HG03060 (cell line): ENCODE data around the gene KCP.
"Not testable (repeated sequence)": the region's sequence is repeated elsewhere in the genome, so short reads cannot be mapped to it uniquely, and the experiment has no call there.

Experiments
- ATAC-seq: cut with Tn5 transposase; IDR thresholded peaks from one replicate; pipeline ENCODE4 v1.9.1; 2021; ENCODE audit warnings: low read depth, moderate number of reproducible peaks; ENCODE audit not compliant: unreplicated experiment

The KCP gene

DNA sequence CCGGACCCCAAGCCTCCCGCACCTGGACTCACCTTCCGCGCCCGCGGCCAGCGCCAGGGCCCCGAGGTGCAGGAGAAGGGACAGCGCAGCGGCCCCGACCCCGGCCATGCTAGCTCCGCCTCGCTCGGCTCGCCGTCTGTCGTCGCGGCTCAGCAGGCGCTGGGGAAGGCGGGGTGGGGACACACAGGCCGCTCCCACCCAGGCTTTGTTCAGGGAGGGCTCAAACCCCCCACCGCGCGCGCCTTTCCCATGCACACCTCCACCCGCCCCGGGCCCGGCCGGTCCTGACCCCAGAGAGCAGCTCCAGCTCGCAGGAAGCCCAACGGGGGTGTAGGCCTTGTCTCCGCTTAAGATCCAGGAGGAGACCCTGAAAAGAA is at the start of gene KCP:
Gene KCP (minus strand): TSS at position 141 of the 377 bp plus-strand sequence. CDS start 33 bp downstream, at position 108.
- ATAC-seq, result no peak

DNA sequence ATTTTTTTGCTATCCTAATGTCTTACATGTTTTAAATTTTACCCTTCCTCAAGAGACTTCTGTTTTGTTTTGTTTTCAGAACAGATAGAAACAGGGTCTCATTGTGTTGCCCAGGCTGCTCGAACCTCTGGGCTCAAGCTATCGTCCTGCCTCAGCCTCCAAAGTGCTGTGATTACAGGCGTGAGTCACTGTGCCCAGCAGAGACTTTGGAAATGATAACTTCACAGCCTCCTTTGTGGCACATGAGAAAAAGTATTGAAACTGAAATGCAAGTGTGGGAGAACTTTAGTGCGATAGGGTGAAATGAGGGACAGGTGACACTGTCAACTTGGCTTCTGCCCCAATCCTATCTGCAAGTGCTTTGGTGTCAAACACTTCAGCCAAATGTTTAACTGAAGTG is 48.8 kb upstream of the KCP start:
- no peak for ATAC-seq

DNA sequence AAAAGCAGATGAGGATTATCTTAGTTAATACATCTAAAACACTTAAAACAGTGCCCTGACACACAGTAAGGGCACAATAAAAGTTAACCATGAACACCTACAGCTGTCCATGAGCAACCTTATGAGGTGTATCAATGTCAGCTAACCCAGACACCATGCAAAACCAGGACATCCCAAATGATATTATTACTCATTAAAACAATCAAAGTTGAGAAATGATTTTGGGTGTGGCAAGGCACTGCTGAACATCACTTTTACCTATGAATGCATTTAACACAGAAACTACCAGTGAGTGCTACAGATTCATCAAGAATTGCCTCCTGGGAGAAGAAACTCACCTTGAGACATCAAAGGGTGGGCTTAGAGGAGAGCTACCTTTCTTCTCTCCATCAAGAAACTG is 45.5 kb upstream of the KCP start:
- ATAC-seq, result no peak

DNA sequence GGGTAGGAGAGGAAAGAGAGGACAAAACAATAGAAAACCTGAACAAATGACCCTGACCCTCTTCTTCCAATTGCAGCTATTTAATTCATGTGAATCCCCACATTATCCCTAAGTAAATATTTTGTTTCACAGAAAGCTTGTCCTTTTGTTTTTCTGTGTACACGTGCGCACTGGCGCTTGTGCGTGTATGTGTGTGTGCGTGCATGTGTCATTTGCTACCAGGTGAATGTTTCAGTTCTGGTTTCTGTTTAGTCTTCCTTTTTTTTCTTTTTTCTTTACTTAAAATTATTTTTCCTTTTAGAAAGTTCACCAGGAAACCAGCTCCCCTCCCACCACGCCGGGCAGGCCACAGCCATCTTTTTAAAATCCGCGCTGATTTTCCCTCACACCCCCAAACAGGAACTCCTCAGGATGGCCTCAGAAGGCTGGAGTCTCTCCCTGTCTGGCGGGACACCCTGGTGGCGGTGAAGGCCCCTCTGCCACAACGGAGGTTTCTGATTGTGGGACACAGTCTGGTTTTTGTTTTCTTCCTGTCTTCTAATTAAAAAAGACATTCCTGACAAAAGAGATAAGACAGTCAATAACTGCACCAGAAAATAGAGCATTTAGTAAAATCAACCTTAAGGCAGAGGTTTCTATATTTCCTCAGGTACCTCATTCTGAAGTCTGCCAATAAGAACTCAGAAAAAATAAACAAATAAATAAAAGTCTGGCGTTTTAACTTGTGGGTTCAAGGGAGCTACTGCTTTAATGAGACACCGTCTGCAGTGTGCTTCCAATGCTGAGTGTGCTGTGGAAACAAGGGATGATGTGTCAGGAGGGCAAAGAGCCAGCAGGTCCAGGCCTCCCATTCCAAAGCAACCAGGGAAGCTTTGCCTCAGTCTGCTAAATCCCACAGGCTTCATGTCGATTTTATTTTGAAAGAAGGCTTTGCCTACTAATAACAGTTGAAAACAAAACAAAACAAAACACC is 44.6 kb upstream of the KCP start:
- ATAC-seq, result no peak

DNA sequence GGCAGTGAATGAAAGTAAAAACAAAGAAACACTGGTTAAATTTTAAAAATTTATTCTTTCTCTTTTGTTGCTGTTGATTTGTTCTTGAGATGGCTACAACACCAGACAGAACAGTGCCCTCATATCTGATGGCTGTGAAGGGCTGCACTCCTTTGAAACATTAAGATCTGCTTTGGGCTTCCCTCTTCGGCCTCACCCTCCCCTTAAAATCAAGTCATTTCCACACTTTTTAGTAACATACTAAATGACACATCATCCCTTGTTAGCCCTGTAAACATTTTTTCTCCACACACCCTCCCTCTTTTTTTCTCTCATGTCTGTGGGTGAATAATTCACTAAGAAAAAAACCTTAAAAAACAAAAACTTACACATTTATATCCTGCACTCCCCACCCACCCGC is 43.6 kb upstream of the KCP start:
- ATAC-seq, result no peak

GRCh38 chr7:128951296-128951695 is 40.8 kb upstream of the KCP start:
- no peak for ATAC-seq

DNA sequence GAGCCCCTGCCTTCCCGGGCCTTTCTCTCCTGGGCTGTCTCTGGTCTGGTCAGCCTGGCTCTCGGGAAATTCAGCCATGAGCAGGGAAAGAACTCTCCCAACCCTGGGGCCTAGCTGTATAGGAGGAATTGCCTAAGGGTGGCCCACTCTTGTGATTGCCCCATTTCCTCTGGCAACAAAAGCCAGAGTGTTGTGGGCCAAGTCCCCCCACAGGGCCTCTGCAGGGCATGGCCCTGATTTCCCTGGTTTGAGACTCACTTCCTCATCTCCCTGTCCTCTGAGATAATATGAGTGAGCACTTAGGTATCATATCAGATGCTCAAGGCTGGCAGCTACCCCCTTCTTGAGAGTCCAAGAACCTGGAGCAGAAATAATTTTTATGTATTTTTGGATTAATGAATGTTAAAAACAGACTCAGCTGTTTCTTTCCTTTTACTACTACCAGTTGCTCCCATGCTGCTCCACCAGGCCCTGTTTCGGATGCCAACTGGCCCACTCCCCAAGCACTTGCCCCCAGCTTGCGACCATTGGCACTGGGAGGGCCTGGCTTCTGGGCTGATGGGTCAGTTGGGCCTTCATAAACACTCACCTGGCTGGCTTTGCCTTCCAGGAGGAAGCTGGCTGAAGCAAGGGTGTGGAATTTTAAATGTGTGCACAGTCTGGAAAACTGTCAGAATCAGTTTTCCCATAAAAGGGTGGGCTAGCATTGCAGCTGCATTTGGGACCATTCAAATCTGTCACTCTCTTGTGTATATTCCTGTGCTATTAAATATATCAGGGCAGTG is 38.7 kb upstream of the KCP start:
- ATAC-seq, result no peak

GRCh38 chr7:128948312-128948973 is 37.9 kb upstream of the KCP start:
- ATAC-seq, result no peak

DNA sequence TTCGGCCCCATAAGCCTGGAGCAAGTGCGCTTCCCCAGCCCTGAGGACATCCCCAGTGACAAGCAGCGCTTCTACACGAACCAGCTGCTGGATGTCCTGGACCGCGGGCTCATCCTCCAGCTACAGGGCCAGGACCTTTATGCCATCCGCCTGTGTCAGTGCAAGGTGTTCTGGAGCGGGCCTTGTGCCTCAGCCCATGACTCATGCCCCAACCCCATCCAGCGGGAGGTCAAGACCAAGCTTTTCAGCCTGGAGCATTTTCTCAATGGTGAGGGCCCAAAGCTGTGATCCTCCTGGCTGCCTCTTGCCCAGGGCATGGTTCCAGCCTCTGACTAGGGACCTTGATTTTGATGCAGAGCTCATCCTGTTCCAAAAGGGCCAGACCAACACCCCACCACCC is 37.3 kb upstream of the KCP start:
- ATAC-seq, result no peak

- ATAC-seq, result no peak
These were observed 36.7 kb upstream of the KCP start for GRCh38 chr7:128946936-128947830.

DNA sequence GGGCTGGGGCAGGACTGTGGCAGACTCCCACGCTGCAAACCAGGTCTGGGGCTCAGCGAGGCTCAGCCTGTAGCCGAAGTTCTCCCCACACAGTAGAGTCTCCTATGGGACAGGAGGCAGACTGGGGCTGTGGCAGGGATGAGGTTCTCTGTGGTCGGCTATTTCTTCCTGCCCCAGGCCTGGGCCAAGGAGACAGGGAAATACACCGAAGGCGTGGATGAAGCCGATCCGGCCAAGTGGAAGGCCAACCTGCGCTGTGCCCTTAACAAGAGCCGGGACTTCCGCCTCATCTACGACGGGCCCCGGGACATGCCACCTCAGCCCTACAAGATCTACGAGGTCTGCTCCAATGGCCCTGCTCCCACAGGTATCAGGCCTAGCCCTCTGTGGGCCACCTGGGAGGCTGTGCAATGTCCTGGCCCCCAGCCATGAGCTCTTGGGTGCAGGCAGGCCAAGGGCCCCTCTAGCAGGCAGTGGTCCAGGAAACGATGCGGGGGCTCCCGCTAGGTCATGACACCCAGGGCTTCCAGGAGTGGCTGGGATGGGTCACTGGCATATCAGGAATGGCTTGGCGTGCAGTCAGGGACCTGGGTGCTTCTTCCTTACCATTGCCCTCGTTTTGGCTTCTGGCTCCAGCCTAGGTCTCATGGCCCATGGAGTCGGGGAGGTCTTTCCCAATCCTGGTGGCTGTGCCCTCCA is 35.3 kb upstream of the KCP start:
- no peak for ATAC-seq

DNA sequence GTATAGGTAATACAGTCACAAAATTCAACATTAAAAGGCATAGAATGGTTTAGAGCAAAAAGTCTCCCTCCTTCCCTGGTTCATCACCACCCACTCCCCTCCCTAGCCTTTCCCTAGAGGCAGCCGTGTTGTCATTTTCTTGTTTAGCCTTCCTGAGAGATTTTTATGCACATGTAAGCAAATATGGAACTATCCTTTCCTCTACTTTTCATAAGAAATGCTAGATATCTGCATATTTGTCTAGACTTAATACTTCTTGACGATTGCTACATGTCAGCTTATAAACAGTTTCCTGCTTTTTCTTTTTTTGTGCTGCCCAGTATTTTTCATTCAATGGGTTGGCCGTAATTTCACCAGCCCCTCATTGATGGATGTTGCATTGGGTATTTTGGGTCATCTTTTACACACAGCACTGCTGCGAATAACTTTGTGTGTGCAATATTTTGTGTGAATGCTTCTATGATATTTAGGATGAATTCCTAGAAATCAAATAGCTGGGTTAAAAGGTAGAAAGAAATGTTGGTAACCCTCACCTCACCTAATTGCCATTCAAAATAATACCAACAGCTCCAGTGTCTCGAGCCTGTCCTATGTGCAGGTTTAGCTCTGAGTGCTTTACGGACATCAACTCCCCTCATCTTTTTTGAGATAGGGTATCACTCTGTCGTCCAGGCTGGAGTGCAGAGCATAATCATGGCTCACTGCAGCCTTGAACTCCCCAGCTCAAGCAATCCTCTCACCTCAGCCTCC is 34.2 kb upstream of the KCP start:
- ATAC-seq, result no peak

GRCh38 chr7:128943251-128943650 is 32.7 kb upstream of the KCP start:
- ATAC-seq, result not testable (repeated sequence)

DNA sequence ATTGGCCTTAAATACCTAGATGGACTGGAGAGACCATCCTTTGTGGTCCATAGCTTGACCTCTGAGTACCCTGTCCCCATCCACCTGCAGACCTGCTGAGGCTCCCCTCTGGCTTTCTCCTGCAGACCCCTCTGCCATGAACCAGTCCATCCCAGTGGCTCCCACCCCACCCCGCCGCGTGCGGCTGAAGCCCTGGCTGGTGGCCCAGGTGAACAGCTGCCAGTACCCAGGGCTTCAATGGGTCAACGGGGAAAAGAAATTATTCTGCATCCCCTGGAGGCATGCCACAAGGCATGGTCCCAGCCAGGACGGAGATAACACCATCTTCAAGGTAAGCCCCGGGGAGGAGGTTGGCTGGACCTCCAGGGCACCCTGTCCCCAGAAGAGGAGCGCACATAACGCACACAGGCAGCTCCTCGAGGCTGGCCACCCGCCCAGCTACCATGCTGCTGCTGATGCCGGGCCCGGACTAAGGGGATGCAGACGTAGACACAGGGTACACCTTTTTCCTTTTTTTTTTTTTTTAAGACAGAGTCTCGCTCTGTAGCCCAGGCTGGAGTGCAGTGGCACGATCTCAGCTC is 31.5 kb upstream of the KCP start:
- ATAC-seq, result no peak

DNA sequence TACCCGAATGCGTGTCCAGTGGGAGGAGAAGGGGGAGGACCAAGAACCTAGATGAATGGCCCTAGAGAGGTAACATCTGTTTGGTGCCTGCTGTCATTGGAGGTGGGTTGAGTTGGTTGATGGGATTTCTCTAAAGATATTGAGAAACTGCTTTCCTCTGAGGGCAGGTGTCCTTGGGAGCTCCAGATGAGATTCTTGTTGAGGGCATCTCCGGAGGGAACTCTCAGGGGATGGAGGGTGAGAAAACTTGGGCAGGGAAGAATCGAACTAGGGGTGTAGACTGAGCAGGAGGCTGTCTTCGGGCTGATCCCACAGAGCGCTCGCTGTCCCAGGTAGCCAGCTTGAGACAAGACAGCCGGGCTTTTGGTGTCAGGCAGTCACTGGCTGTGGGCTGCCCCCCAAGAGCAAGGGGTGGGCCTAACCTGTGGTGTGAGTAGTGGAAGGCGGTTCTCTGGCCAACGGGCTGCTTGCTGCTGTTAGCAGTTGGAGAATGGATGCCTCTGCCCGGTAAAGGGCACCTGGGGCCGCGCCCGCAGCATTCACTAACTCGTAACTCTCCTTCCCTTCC is 30.9 kb upstream of the KCP start:
- no peak for ATAC-seq

GRCh38 chr7:128940494-128941322 is 30.2 kb upstream of the KCP start:
- peak; percentile 31 for ATAC-seq

- peak; percentile 11 for ATAC-seq
These were observed 29.4 kb upstream of the KCP start for GRCh38 chr7:128939861-128940410.
